SH-SY5Y (cell line): ENCODE measurements around the gene ADORA2B.

ENCODE experiments used
- GATA2 ChIP-seq: IDR thresholded peaks from 2 replicates; pipeline ENCODE4 v1.6.1; 2011; ENCODE audit warnings: mild to moderate bottlenecking, low read depth, low read length
- GATA3 ChIP-seq: IDR thresholded peaks from 2 replicates; pipeline ENCODE4 v1.6.1; 2011; ENCODE audit warnings: low read depth, mild to moderate bottlenecking, low read length, moderate library complexity

- TF ChIP-seq GATA3 (no peak), GATA2 (no peak)
Observed at GRCh38 chr17:15977894-15978293, 33.0 kb downstream of the ADORA2B start.
